ENCODE results near the gene TEKT2.

TEKT2 gene

DNA sequence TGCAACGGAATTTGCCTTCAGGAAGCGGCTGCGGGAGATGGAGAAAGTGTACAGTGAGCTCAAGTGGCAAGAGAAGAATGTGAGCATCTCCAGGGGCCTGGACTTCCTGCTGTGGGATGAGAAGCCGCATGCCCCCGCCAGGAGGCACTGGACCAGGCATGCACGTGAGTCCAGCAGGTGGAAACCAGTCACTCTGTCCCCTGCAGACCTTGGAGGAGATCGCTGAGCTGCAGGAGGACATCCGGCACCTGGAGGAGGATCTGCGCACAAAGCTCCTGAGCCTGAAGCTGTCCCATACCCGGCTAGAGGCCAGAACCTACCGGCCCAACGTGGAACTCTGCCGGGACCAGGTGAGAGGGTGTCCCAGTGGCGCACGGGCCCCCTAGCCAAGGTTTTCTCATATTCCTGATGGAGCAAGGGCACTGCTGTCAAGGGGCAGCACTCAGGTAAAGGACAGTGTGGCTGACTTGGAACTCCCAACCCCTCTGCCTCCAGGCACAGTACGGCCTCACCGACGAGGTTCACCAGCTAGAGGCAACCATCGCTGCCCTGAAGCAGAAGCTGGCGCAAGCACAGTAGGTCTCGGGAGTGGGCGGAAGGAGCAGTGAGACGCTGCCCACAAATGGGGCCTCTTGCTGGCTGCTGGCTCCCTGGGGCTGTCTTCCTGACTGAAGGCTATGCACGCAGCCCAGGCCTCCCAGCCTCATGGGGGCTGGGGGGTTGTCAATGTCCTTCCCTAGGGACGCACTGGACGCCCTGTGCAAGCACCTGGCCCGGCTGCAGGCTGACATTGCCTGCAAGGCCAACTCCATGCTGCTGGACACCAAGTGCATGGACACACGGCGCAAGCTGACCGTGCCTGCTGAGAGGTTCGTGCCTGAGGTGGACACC, 3.6 kb downstream of the TEKT2 start:
- no peak for TF ChIP-seq ZFX (IDR thresholded peaks at IDR 0.05)
- TF ChIP-seq, protein P1, sequence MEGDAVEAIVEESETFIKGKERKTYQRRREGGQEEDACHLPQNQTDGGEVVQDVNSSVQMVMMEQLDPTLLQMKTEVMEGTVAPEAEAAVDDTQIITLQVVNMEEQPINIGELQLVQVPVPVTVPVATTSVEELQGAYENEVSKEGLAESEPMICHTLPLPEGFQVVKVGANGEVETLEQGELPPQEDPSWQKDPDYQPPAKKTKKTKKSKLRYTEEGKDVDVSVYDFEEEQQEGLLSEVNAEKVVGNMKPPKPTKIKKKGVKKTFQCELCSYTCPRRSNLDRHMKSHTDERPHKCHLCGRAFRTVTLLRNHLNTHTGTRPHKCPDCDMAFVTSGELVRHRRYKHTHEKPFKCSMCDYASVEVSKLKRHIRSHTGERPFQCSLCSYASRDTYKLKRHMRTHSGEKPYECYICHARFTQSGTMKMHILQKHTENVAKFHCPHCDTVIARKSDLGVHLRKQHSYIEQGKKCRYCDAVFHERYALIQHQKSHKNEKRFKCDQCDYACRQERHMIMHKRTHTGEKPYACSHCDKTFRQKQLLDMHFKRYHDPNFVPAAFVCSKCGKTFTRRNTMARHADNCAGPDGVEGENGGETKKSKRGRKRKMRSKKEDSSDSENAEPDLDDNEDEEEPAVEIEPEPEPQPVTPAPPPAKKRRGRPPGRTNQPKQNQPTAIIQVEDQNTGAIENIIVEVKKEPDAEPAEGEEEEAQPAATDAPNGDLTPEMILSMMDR (conservative IDR thresholded peaks at IDR 0.05) = no peak
- peak overlapping the region; percentile 78; the same call in 1 of the 2 replicates for H3K27ac ChIP-seq

GRCh38 chr1:36088265-36088576, 4.3 kb downstream of the TEKT2 start:
- peak overlapping the region; percentile 78 for H3K27ac ChIP-seq
- TF ChIP-seq, protein P1 (conservative IDR thresholded peaks at IDR 0.05) = 0 out of 2 replicates have a peak, but pooled peaks have one; percentile 46
- no peak for TF ChIP-seq ZFX (IDR thresholded peaks at IDR 0.05)

- peak; percentile 76; the same call in 1 of the 2 replicates for TF ChIP-seq ZFX (IDR thresholded peaks at IDR 0.05)
- TF ChIP-seq, protein P1 (conservative IDR thresholded peaks at IDR 0.05) = peak; percentile 99
- peak within 1 kb of the TSS; percentile 78 for H3K27ac ChIP-seq
These were observed 4.9 kb downstream of the TEKT2 start, which contains the start of gene ADPRS for GRCh38 chr1:36088577-36089392. Gene ADPRS, plus strand, starts transcription at chr1:36088892. Its CDS starts 13 bp downstream, at chr1:36088905.

GRCh38 chr1:36089393-36090121, 5.7 kb downstream of the TEKT2 start:
- TF ChIP-seq, protein P1 (conservative IDR thresholded peaks at IDR 0.05) = no peak
- no peak for TF ChIP-seq ZFX (IDR thresholded peaks at IDR 0.05)
- peak overlapping the region; percentile 78 for H3K27ac ChIP-seq

DNA sequence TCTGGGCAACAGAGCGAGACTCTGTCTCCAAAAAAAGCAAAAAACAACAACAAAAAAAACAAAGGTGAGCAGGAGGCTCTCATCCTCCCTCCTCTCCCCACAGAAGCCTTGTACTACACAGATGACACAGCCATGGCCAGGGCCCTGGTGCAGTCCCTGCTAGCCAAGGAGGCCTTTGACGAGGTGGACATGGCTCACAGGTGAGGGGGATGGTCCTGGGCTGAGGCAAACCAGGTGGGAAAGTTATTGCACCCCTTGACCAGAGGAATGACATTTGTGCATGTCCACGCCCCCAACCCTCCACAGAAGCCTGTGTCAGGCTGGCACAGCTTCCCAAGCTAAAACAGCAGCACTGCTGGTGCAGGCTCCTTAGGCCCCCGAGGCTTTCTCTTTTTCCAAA, 7.2 kb downstream of the TEKT2 start:
- TF ChIP-seq, protein P1 (conservative IDR thresholded peaks at IDR 0.05) = no peak
- no peak for TF ChIP-seq ZFX (IDR thresholded peaks at IDR 0.05)
- H3K27ac ChIP-seq = no peak overlapping the region

DNA sequence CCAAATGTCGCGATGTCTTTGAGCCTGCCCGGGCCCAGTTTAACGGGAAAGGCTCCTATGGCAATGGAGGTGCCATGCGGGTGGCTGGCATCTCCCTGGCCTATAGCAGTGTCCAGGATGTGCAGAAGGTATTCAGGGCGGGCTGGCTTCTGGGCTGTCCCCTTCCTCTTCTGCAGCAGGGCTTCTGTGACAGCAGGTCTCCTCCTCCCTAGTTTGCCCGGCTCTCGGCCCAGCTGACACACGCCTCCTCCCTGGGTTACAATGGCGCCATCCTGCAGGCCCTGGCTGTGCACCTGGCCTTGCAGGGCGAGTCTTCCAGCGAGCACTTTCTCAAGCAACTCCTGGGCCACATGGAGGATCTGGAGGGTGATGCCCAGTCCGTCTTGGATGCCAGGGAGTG, 7.8 kb downstream of the TEKT2 start:
- no peak overlapping the region for H3K27ac ChIP-seq
- no peak for TF ChIP-seq ZFX (IDR thresholded peaks at IDR 0.05)
- TF ChIP-seq, protein P1 (conservative IDR thresholded peaks at IDR 0.05) = no peak

Measured in C4-2B (cell line).